IMR-90 (cell line): ENCODE measurements around the gene CIROP. TPM values are rescaled to one million over a fixed set of nuclear protein-coding genes. Genes with fewer than 3 reads are reported as not detected.
A peak's percentile ranks its signal among the peaks of the same experiment; 100 is the strongest.

Source experiments
- ATAC-seq: fragments of 200-7000 bp; cut with Tn5 transposase; 2 replicates; pipeline ENCODE4 v1.9.1; 2020; ENCODE audit warnings: low read depth, mild to moderate bottlenecking, moderate library complexity
- BruUV-seq: library from RNA; stranded (reverse); fragments of 400-500 nt; replicated peaks from 2 replicates; lab custom pipeline; 2021; lab: Mats Ljungman, UMichigan
- CTCF ChIA-PET: fragments of 300-600 bp; formaldehyde crosslinking; extraction: SDS; loops from one replicate; lab custom pipeline; 2021; ENCODE audit warnings: antibody characterized with exemption; lab: Yijun Ruan, JAX
- POLR2A ChIA-PET: fragments of 300-600 bp; sonication (Branson Sonifier 250); formaldehyde crosslinking; loops from one replicate; lab custom pipeline; 2022; ENCODE audit warnings: antibody characterized with exemption; ENCODE audit not compliant: unreplicated experiment; lab: Charles Lee
- DNase-seq: peaks from one replicate; pipeline ENCODE4 v3.0.0; 2013
- H2AFZ ChIP-seq: replicated peaks from 2 replicates; pipeline ENCODE3; 2013; ENCODE audit warnings: low read length, mild to moderate bottlenecking; ENCODE audit not compliant: poor library complexity
- H2AK5ac ChIP-seq: 2 replicates; pipeline ENCODE4 v1.6.1; 2013; ENCODE audit warnings: low read depth, low read length, inconsistent platforms
- H2AK9ac ChIP-seq: replicated peaks from 2 replicates; pipeline ENCODE3; 2013; ENCODE audit warnings: mild to moderate bottlenecking, low read depth, low read length, moderate library complexity; ENCODE audit not compliant: poor library complexity
- H2BK120ac ChIP-seq: 2 replicates; pipeline ENCODE4 v1.6.1; 2013; ENCODE audit warnings: low read depth, low read length, inconsistent platforms
- H2BK15ac ChIP-seq: 3 replicates; pipeline ENCODE4 v1.6.1; 2013; ENCODE audit warnings: low read depth, low read length, inconsistent platforms
- H2BK20ac ChIP-seq: 2 replicates; pipeline ENCODE4 v1.6.1; 2013; ENCODE audit warnings: low read depth, mild to moderate bottlenecking, inconsistent platforms, low read length, moderate library complexity
- H2BK5ac ChIP-seq: 2 replicates; pipeline ENCODE4 v1.6.1; 2013; ENCODE audit warnings: mild to moderate bottlenecking, low read depth, low read length, inconsistent platforms; ENCODE audit not compliant: poor library complexity, severe bottlenecking
- H3K14ac ChIP-seq: replicated peaks from 2 replicates; pipeline ENCODE4 v1.6.1; 2013; ENCODE audit warnings: low read depth, low read length, inconsistent platforms
- H3K18ac ChIP-seq: 2 replicates; pipeline ENCODE4 v1.6.1; 2013; ENCODE audit warnings: low read depth, low read length, control low read depth
- H3K23ac ChIP-seq: 2 replicates; pipeline ENCODE4 v1.6.1; 2013; ENCODE audit warnings: low read depth, low read length, inconsistent platforms
- H3K27ac ChIP-seq: 2 replicates; pipeline ENCODE4 v1.5.1; 2013; ENCODE audit warnings: mild to moderate bottlenecking, control low read depth, low read length; ENCODE audit not compliant: insufficient read depth
- H3K27me3 ChIP-seq: 2 replicates; pipeline ENCODE4 v1.6.1; 2013; ENCODE audit warnings: low read length; ENCODE audit not compliant: control insufficient read depth, insufficient read depth
- H3K36me3 ChIP-seq: 2 replicates; pipeline ENCODE4 v1.6.1; 2013; ENCODE audit warnings: low read length, mixed read lengths; ENCODE audit not compliant: control insufficient read depth, insufficient read depth
- H3K4ac ChIP-seq: 2 replicates; pipeline ENCODE4 v1.6.1; 2013; ENCODE audit warnings: low read depth, low read length, inconsistent platforms
- H3K4me1 ChIP-seq: 2 replicates; pipeline ENCODE4 v1.6.1; 2013; ENCODE audit warnings: low read length, mixed read lengths; ENCODE audit not compliant: control insufficient read depth, insufficient read depth
- H3K4me2 ChIP-seq: 2 replicates; pipeline ENCODE4 v1.6.1; 2013; ENCODE audit warnings: low read depth, mild to moderate bottlenecking, control low read depth, low read length, moderate library complexity
- H3K4me3 ChIP-seq: 2 replicates; pipeline ENCODE4 v1.5.1; 2013; ENCODE audit warnings: low read depth, mild to moderate bottlenecking, control low read depth, low read length, moderate library complexity; ENCODE audit not compliant: insufficient read depth
- H3K56ac ChIP-seq: 2 replicates; pipeline ENCODE4 v1.6.1; 2013; ENCODE audit warnings: low read length, inconsistent platforms; ENCODE audit not compliant: insufficient read depth; ENCODE audit errors: extremely low read depth
- H3K79me1 ChIP-seq, 2 experiments: 2 replicates each; pipeline ENCODE4 v1.6.1; 2013; ENCODE audit warnings: low read length in 2 of 2, inconsistent platforms in 1 of 2, low read depth in 1 of 2
- H3K9ac ChIP-seq: 2 replicates; pipeline ENCODE4 v1.6.1; 2013; ENCODE audit warnings: low read depth, low read length, control low read depth
- H3K9me1 ChIP-seq: 2 replicates; pipeline ENCODE4 v1.6.1; 2013; ENCODE audit warnings: low read length, inconsistent platforms; ENCODE audit not compliant: insufficient read depth
- H3K9me3 ChIP-seq: 2 replicates; pipeline ENCODE4 v1.6.1; 2013; ENCODE audit warnings: low read length; ENCODE audit not compliant: control insufficient read depth, insufficient read depth
- H4K20me1 ChIP-seq: 2 replicates; pipeline ENCODE4 v1.6.1; 2013; ENCODE audit warnings: low read length, inconsistent platforms; ENCODE audit not compliant: insufficient read depth
- H4K5ac ChIP-seq: 2 replicates; pipeline ENCODE4 v1.6.1; 2013; ENCODE audit warnings: mild to moderate bottlenecking, low read depth, low read length, control low read depth
- H4K8ac ChIP-seq, 2 experiments: 2 replicates each; pipeline ENCODE4 v1.6.1; 2013; ENCODE audit warnings: low read depth in 2 of 2, low read length in 2 of 2, control low read depth in 1 of 2, inconsistent platforms in 1 of 2
- H4K91ac ChIP-seq: 2 replicates; pipeline ENCODE4 v1.6.1; 2013; ENCODE audit warnings: low read depth, low read length, inconsistent platforms; ENCODE audit not compliant: insufficient read depth
- BHLHE40 ChIP-seq: fragments of 150-350 bp; IDR thresholded peaks from 2 replicates; pipeline ENCODE4 v1.6.1; 2016; ENCODE audit warnings: mild to moderate bottlenecking, low read depth, low read length
- CEBPB ChIP-seq: IDR thresholded peaks from 2 replicates; pipeline ENCODE4 v1.6.1; 2012; ENCODE audit warnings: low read depth, low read length, improper control_type of control experiment
- CHD1 ChIP-seq: IDR thresholded peaks from 2 replicates; pipeline ENCODE4 v1.6.1; 2012; ENCODE audit warnings: low read depth, low read length, improper control_type of control experiment
- FOS ChIP-seq: fragments of 150-350 bp; IDR thresholded peaks from 2 replicates; pipeline ENCODE4 v1.6.1; 2016; ENCODE audit warnings: low read depth, low read length
- MAFK ChIP-seq: IDR thresholded peaks from 2 replicates; pipeline ENCODE4 v1.6.1; 2012; ENCODE audit warnings: low read depth, low read length, improper control_type of control experiment
- MAZ ChIP-seq: IDR thresholded peaks from 2 replicates; pipeline ENCODE4 v1.6.1; 2012; ENCODE audit warnings: low read depth, mild to moderate bottlenecking, low read length, improper control_type of control experiment, moderate library complexity, borderline replicate concordance
- MXI1 ChIP-seq: IDR thresholded peaks from 2 replicates; pipeline ENCODE4 v1.6.1; 2012; ENCODE audit warnings: low read depth, mild to moderate bottlenecking, low read length, moderate library complexity, borderline replicate concordance
- NFE2L2 ChIP-seq: fragments of 150-350 bp; IDR thresholded peaks from 2 replicates; pipeline ENCODE4 v1.6.1; 2016; ENCODE audit warnings: low read depth, mild to moderate bottlenecking, low read length
- POLR2A ChIP-seq: IDR thresholded peaks from 2 replicates; pipeline ENCODE4 v1.6.1; 2012; ENCODE audit warnings: mild to moderate bottlenecking, low read depth, low read length
- RAD21 ChIP-seq: IDR thresholded peaks from 2 replicates; pipeline ENCODE4 v1.6.1; 2012; ENCODE audit warnings: low read length, improper control_type of control experiment
- RCOR1 ChIP-seq: IDR thresholded peaks from 2 replicates; pipeline ENCODE4 v1.6.1; 2012; ENCODE audit warnings: mild to moderate bottlenecking, low read length, improper control_type of control experiment; ENCODE audit not compliant: insufficient replicate concordance
- RFX5 ChIP-seq: IDR thresholded peaks from 2 replicates; pipeline ENCODE4 v1.8.0; 2012; ENCODE audit warnings: low read depth, mild to moderate bottlenecking, low read length, moderate library complexity
- SMC3 ChIP-seq: fragments of 150-350 bp; IDR thresholded peaks from 2 replicates; pipeline ENCODE4 v1.6.1; 2016; ENCODE audit warnings: low read depth, mild to moderate bottlenecking, antibody characterized with exemption, low read length, moderate library complexity
- WGBS, 2 experiments: methylation state at CpG; one replicate each; pipeline versions ENCODE4 v1.1.5 to v1.1.7; 2013; ENCODE audit warnings: missing lambda C conversion rate in 2 of 2; ENCODE audit not compliant: insufficient read length in 1 of 2; ENCODE audit errors: extremely low coverage in 2 of 2; 5-methylcytosine and 5-hydroxymethylcytosine counted together
- dilution Hi-C: fragments of 300-500 bp; cut with HindIII; formaldehyde crosslinking; loops from one replicate; pipeline ENCODE4 v1.14.3; 2018; ENCODE audit warnings: low sequenced_read_pairs; ENCODE audit not compliant: unreplicated experiment
- in situ Hi-C: fragments of 300-500 bp; cut with MboI; formaldehyde crosslinking; loops from 3 replicates; pipeline ENCODE4 v1.14.3; 2019; ENCODE audit warnings: low sequenced_read_pairs, inconsistent platforms, mixed read lengths
- intact Hi-C: fragments of 100-400 bp; cut with micrococcal nuclease; formaldehyde crosslinking; loops from 2 replicates; pipeline ENCODE4 v1.10.0; 2022
- polyA plus RNA-seq, 3 experiments: library from polyadenylated mRNA; depleted of rRNA; stranded (reverse); fragments of >200 nt; gene quantifications; 2 replicates each; pipeline ENCODE4 v1.2.3, GENCODE V29; 2012; ENCODE audit warnings: low replicate concordance in 1 of 3
- total RNA-seq: library from RNA; depleted of rRNA; stranded (reverse); fragments of >200 nt; gene quantifications from 2 replicates; pipeline ENCODE4 v1.2.3, GENCODE V29; 2012
- TF ChIP-seq, protein P1 (sequence below): fragments of 150-350 bp; IDR thresholded peaks from 2 replicates; pipeline ENCODE4 v1.6.1; 2017; ENCODE audit warnings: mild to moderate bottlenecking, antibody characterized with exemption, low read length, low read depth
- TF ChIP-seq, protein P2 (sequence below): fragments of 150-350 bp; IDR thresholded peaks from 2 replicates; pipeline ENCODE4 v1.6.1; 2016; ENCODE audit warnings: low read depth, mild to moderate bottlenecking, low read length, moderate library complexity, borderline replicate concordance
- TF ChIP-seq, protein P3 (sequence below): conservative IDR thresholded peaks from 2 replicates; pipeline ENCODE4 v1.5.1; 2012; ENCODE audit warnings: mild to moderate bottlenecking, low read depth, low read length, improper control_type of control experiment

Gene CIROP
- total and polyA plus RNA-seq, 2 of the 4 experiments (the other 2 are of a cell fraction) = 0.31 to 0.36 TPM

- Histone ChIP-seq H2BK20ac (no peak overlapping the region), H3K4me2 (peak overlapping the region; percentile 99), H3K27me3 (no peaks in the 10 kb centered on the region), H3K36me3 (peaks cover 20% of the 10 kb centered on the region), H2BK5ac (peak overlapping the region; percentile 3), H2AK9ac (no peak overlapping the region), H4K91ac (no peak overlapping the region), H2AFZ (no peak overlapping the region), H3K9me1 (peaks cover 9% of the 10 kb centered on the region; the same call in 1 of the 2 replicates), H3K79me1 (peaks cover 19 to 57% of the 10 kb centered on the region in 2 experiments), H3K4me3 (peak overlapping the region; percentile 66; the same call in 1 of the 2 replicates), H3K18ac (no peak overlapping the region), H3K9ac (peak overlapping the region; percentile 97), H3K56ac (no peak overlapping the region), H2AK5ac (no peak overlapping the region), H4K20me1 (peaks cover 37% of the 10 kb centered on the region; the same call in 1 of the 2 replicates), H4K5ac (no peak overlapping the region), H3K4me1 (peaks cover 3% of the 10 kb centered on the region; the same call in 1 of the 2 replicates), H3K9me3 (no peaks in the 10 kb centered on the region), H3K23ac (peak overlapping the region; percentile 58), H3K27ac (no peak overlapping the region), H3K4ac (no peak overlapping the region), H2BK15ac (no peak overlapping the region), H3K14ac (0 out of 2 replicates have a peak overlapping the region, but pooled peaks have one; percentile 17), H4K8ac (no peak overlapping the region), H2BK120ac (no peak overlapping the region)
- DNase-seq = no peak
- intact Hi-C loops (no loop called here), dilution Hi-C loops (no loop called here), in situ Hi-C loops (loop anchor here (25.0 kb wide), 1 partner anchor 1044 kb away; the partner anchor contains the start of genes EMC9, FITM1, PSME1 and PSME2)
- no peak for ATAC-seq
- TF ChIP-seq CHD1 = no peak
- no peak for TF ChIP-seq BHLHE40
- TF ChIP-seq, protein P1, sequence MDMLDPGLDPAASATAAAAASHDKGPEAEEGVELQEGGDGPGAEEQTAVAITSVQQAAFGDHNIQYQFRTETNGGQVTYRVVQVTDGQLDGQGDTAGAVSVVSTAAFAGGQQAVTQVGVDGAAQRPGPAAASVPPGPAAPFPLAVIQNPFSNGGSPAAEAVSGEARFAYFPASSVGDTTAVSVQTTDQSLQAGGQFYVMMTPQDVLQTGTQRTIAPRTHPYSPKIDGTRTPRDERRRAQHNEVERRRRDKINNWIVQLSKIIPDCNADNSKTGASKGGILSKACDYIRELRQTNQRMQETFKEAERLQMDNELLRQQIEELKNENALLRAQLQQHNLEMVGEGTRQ = no peak
- TF ChIP-seq SMC3 = no peak
- no peak for TF ChIP-seq MAZ
- TF ChIP-seq POLR2A = no peak
- no peak for TF ChIP-seq RCOR1
- TF ChIP-seq, protein P2, sequence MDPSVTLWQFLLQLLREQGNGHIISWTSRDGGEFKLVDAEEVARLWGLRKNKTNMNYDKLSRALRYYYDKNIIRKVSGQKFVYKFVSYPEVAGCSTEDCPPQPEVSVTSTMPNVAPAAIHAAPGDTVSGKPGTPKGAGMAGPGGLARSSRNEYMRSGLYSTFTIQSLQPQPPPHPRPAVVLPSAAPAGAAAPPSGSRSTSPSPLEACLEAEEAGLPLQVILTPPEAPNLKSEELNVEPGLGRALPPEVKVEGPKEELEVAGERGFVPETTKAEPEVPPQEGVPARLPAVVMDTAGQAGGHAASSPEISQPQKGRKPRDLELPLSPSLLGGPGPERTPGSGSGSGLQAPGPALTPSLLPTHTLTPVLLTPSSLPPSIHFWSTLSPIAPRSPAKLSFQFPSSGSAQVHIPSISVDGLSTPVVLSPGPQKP = no peak
- TF ChIP-seq CEBPB = no peak
- TF ChIP-seq RFX5 = no peak
- TF ChIP-seq MAFK = no peak
- TF ChIP-seq RAD21 = no peak
- no peak for TF ChIP-seq FOS
- TF ChIP-seq, protein P3, sequence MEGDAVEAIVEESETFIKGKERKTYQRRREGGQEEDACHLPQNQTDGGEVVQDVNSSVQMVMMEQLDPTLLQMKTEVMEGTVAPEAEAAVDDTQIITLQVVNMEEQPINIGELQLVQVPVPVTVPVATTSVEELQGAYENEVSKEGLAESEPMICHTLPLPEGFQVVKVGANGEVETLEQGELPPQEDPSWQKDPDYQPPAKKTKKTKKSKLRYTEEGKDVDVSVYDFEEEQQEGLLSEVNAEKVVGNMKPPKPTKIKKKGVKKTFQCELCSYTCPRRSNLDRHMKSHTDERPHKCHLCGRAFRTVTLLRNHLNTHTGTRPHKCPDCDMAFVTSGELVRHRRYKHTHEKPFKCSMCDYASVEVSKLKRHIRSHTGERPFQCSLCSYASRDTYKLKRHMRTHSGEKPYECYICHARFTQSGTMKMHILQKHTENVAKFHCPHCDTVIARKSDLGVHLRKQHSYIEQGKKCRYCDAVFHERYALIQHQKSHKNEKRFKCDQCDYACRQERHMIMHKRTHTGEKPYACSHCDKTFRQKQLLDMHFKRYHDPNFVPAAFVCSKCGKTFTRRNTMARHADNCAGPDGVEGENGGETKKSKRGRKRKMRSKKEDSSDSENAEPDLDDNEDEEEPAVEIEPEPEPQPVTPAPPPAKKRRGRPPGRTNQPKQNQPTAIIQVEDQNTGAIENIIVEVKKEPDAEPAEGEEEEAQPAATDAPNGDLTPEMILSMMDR = no peak
- TF ChIP-seq MXI1 = no peak
- no peak for TF ChIP-seq NFE2L2
- POLR2A ChIA-PET = no interaction called here
- WGBS, 2 experiments = no CpG with 5 or more reads among the region's 2 CpGs
- BruUV-seq = no TSS peak
- CTCF ChIA-PET = interaction anchor here (3.5 kb wide), 1 partner anchor 25 kb away, joined by 19 read pairs; no protein-coding TSS in a partner anchor
Observed at GRCh38 chr14:23093526-23093925, 11.3 kb downstream of the CIROP start.
